HG02759 (cell line): ENCODE measurements around the gene KCNK17.
"Not testable (repeated sequence)": the region's sequence is repeated elsewhere in the genome, so short reads cannot be mapped to it uniquely, and the experiment has no call there.

Experiments
- ATAC-seq: cut with Tn5 transposase; IDR thresholded peaks from one replicate; pipeline ENCODE4 v1.9.1; 2021; ENCODE audit warnings: mild to moderate bottlenecking, moderate library complexity; ENCODE audit not compliant: unreplicated experiment

Gene KCNK17

DNA sequence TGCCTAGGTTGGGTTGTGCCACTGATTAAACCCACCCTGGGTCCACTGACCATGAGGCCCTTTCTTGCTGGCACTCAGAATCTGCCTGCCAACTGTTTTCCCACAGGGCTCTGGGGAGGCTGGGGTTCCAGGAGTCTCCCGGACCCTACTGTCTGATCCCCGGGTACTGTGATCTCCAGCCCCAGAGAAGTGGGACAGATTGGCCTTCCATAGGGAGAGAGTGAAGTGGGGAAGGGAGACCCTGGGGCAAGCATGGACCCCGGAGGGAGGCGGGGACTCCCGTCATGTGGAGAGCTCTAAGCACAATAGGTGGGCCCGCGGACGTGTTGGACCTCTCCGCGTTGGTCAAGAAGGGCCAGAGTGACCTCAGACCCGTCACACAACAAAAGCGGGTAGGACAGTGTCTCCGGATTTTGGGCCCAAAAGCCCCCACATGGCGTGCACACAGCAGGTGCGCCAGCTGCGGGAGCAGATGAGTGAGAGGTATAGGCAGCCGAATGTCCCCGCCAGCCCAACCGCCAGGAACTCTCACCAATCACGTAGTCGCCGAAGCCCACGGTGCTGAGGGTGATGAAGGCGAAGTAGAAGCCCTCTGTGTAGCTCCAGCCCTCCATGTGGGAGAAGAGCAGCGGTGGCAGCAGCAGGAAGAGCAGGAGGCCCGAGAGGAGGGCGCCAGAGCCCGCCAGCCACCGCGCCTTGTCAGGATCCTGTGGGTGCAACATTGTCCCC lies 10.6 kb downstream of the KCNK17 start:
- ATAC-seq, result no peak

DNA sequence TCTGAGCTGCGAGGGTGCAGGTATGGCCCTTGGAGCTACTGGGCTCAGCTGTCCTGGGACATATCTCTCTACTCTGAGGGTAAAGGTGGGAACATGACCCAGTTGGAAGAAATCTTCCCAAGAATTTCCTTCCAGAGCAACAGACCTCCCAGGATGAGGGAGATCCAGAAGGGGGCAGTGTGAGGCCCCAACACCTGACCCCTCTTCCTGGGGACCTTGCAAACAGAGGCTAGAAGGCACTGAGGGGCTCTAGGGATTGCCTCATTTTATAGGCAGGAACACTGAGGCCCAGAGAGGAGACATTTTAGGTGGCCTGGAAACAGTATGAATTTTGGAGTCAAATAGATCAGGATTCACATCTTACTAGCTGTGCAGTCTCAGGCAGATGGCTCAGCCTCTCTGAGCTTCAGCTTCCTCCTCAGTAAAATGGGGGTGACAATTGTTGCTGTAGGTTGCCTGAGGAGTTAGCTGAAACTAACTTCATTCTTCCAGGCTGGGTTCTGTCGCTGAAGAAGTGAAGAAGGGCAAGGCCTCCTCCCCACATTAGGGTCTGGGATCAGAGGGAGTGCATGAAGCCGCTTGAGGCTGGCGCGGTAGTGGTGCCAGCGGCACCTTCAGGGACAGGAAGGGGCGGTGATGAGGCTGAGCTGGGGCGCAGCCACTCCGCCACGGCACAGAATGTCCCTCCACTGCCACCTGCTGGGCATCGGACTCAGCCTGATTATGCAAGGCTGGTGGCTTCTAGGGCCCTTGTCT lies 11.4 kb downstream of the KCNK17 start:
- ATAC-seq, result peak; percentile 75

DNA sequence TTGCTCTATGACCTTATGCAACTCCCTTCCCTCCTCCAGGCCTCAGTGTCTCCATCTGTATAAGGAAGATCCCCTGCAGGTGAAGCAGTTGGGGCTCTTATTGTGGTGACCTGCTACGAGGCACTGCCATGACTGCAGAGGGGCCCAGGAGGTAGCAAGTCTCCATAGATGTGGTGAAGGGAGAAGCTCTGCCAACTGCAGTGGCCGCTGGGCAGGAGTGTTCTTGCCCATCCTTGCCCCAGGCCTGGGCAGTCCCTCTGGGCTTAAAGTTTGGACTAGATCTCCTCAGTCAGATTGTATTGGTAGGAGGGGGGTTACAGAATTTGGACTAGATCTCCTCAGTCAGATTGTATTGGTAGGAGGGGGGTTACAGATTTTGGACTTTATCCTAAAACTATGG lies 12.2 kb downstream of the KCNK17 start:
- ATAC-seq, result no peak

- ATAC-seq, result no peak
Observed at GRCh38 chr6:39301606-39302005, 12.6 kb downstream of the KCNK17 start.

GRCh38 chr6:39300739-39301138 lies 13.5 kb downstream of the KCNK17 start:
- ATAC-seq, result no peak

DNA sequence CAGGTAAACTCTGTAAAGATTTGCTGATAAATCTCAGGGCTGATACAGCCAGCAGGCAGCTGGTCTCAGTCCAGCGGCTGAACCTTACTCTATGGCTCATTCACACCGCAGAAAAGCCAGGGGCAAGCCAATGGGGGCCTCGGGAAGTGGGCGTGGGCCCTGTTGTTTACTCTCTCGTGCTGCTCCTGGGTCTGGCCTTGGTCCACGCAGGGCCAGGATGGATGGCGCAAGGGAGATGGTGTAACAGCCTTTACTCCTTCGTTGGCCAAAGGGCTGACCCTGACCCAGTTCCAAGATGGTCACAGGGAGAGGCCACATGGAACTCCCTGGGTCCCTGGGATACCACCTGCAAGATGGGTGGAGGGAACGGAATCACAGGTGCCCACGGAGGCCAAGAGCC lies 16.2 kb downstream of the KCNK17 start:
- no peak for ATAC-seq

GRCh38 chr6:39296745-39297640 lies 17.2 kb downstream of the KCNK17 start:
- ATAC-seq, result no peak

GRCh38 chr6:39295611-39296011 lies 18.6 kb downstream of the KCNK17 start:
- no peak for ATAC-seq

DNA sequence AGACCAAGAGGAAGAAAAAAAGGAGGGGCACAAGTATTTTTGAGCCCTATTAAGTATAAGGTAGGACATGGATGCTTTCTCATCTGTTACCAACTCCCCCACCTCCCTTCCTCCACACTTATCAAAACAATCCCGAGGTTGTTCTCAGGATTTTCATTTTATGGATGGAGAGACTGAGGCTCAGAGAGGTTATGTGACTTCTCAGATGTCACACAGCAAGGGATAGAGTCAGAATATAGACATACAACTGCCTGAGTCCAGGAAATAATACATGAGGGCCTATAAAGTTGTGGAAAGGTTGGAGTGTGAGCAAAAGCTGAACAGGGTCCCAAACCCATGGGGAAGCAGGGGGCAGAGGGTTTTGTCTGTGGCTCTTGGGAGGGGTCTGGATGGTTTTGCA lies 19.3 kb downstream of the KCNK17 start:
- ATAC-seq, result no peak

- ATAC-seq, result no peak
Observed at GRCh38 chr6:39294133-39294532, 20.1 kb downstream of the KCNK17 start.

DNA sequence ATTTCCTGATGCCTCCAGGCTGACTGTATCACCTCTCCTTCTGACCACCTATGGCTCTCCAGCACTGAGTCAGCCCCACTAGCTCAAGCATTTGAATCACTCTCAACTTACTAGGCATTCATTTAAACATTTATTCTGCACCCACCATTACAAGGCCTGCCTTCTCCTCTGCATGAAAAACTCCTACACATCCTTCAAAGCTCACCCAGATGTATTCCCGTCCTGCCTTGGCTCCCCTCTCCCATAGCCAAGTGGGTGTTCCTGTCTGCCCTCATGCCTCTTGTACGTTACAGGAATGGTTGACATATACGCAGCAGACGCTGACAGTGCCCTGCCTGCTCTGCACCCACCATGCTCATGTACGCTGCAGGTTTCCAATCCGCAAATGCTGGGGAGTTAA lies 21.6 kb downstream of the KCNK17 start:
- ATAC-seq, result no peak

- ATAC-seq, result no peak
Observed at GRCh38 chr6:39289490-39289889, 24.7 kb downstream of the KCNK17 start.

DNA sequence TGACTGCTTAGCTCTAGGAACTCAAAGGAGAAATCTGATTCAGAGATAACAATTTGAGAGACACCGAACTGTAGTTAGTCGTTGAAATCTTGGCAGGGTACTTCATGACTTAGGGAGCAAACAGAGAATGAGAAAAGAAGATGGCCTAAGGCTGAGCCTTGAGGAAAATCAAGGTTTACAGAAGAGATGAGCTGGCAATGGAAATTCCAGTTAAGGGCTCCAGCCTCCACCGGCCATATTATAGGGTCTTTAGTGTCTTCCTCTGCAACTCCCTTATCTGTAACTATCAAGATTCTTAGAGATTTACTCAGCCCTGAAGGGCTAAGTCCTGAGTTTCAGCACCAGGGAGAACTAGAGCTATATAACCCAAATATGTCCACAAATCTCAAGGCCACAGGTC lies 26.6 kb downstream of the KCNK17 start:
- no peak for ATAC-seq

DNA sequence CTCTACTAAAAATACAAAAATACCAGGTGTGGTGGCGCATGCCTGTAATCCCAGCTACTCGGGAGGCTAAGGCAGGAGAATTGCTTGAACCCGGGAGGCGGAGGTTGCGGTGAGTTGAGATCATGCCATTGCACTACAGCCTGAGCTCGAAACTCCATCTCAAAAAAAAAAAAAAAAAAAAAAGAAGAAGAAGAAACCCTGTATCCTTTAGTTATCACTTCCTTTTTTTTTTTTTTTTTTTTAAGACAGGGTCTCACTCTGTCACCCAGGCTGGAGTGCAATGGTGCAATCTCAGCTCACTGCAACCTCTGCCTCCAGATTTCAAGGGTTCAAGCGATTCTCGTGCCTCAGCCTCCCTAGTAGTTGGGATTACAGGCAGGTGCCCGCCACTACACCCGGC lies 27.6 kb downstream of the KCNK17 start:
- ATAC-seq, result not testable (repeated sequence)

DNA sequence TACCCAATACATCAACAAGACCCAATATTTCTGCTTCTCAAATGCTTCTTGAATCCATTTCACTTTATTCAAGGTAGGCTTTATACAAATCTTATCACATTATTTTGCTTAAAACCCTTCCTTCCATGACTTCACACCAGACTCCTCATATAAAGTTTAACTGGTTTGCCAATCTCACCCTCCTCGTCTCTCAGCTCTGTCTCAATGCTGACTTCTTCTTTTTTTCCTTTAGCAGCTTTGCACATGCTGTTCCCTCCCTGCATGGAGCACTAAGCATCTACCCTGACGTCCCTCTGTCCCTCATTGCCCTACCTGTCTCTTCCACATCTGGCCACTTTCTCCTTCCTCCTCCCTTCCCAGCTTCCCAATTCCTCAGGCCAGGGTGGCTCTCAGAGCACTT lies 31.4 kb downstream of the KCNK17 start:
- no peak for ATAC-seq

- ATAC-seq, result no peak
Observed at GRCh38 chr6:39281312-39281980, 32.8 kb downstream of the KCNK17 start.

- ATAC-seq, result no peak
Observed at GRCh38 chr6:39280247-39280731, 33.9 kb downstream of the KCNK17 start.

DNA sequence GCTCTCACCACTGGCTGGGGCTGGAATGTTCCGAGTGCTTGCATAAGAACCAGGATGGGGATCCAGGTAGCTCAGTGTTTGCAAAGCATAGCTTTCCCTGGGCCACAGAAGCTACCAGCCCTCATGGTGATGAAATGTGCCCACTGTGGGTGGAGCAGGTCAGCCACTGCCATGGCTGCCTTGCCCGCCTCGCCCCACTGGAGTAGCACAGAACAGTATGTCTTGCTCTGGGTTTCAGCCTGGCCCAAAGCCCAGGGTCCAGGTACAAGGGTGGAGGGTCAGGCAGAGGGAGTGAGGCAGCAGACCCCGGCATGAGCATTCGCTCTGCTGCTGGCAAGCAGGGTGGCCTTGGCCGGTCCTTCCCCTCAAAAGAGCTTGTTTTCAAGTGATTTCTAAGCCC lies 34.7 kb downstream of the KCNK17 start:
- no peak for ATAC-seq

GRCh38 chr6:39276379-39276995 lies 37.7 kb downstream of the KCNK17 start:
- no peak for ATAC-seq

- no peak for ATAC-seq
Observed at GRCh38 chr6:39274903-39275302, 39.3 kb downstream of the KCNK17 start.
